Effector memory CD8-positive, alpha-beta T cell (primary cell): ENCODE data around the gene GAB2.
"Not testable (repeated sequence)": the region's sequence is repeated elsewhere in the genome, so short reads cannot be mapped to it uniquely, and the experiment has no call there.

Experiments used
- ATAC-seq: fragments of 150-1000 bp; cut with Tn5 transposase; replicated peaks from 2 replicates; pipeline ENCODE4 v1.10.0; 2021; ENCODE audit warnings: mild to moderate bottlenecking, moderate library complexity
- DNase-seq, 3 experiments: peaks; one replicate each; pipeline ENCODE4 v3.0.0; 2021
- H3K27ac Mint-ChIP-seq, 2 donors: one replicate each; pipeline ENCODE4 v1.8.0; 2022; ENCODE audit warnings: mild to moderate bottlenecking in 2 of 2, mixed read lengths in 2 of 2, moderate library complexity in 2 of 2
- H3K27me3 Mint-ChIP-seq, 2 donors: one replicate each; pipeline ENCODE4 v1.8.0; 2022; ENCODE audit warnings: mixed read lengths in 2 of 2
- H3K36me3 Mint-ChIP-seq: one replicate; pipeline ENCODE4 v1.8.0; 2022; ENCODE audit warnings: mild to moderate bottlenecking, moderate library complexity, mixed read lengths; ENCODE audit not compliant: insufficient read depth
- H3K4me1 Mint-ChIP-seq, 2 donors: one replicate each; pipeline ENCODE4 v1.8.0; 2022; ENCODE audit warnings: low read depth in 2 of 2, mixed read lengths in 2 of 2
- H3K4me3 Mint-ChIP-seq, 2 donors: one replicate each; pipeline ENCODE4 v1.8.0; 2022; ENCODE audit warnings: mild to moderate bottlenecking in 2 of 2, mixed read lengths in 2 of 2, moderate library complexity in 2 of 2
- H3K9me3 Mint-ChIP-seq, 2 donors: one replicate each; pipeline ENCODE4 v1.8.0; 2022; ENCODE audit warnings: mixed read lengths in 2 of 2

The GAB2 gene

DNA sequence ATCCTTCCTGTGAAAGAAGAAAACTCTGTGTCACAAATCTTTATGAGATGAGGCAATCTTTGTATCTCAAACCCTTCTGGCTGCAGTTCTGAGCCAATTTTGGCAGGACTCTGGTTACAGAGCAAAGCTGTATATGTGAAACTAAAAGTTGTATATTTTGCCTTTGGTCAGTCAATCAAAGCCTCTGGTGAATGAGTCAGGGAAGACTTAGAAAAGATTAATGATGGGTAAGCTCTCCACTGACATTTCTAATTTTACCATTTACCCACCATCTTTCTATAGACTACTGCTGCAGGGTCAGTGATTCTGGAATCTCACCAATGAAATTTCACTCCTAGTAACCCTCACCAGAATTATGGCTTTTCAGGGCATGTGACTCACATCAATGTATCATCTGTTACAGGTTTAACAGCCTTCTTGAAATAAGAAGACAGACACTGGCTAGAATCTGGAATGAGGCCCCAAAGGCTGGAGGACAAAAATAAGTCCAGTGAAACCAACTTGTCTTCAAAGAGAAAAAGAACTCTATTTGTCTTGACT lies 185.6 kb downstream of the GAB2 start:
- ATAC-seq: no peak
- DNase-seq: no peak
- Mint-ChIP-seq H3K9me3 (peaks cover 0 to 2% of the 10 kb centered on the region in 2 donors), H3K4me3 (no peak overlapping the region), H3K4me1 (no peaks in the 10 kb centered on the region), H3K36me3 (peaks cover 5% of the 10 kb centered on the region), H3K27me3 (peaks cover 2 to 3% of the 10 kb centered on the region in 2 donors), H3K27ac (no peak overlapping the region)

DNA sequence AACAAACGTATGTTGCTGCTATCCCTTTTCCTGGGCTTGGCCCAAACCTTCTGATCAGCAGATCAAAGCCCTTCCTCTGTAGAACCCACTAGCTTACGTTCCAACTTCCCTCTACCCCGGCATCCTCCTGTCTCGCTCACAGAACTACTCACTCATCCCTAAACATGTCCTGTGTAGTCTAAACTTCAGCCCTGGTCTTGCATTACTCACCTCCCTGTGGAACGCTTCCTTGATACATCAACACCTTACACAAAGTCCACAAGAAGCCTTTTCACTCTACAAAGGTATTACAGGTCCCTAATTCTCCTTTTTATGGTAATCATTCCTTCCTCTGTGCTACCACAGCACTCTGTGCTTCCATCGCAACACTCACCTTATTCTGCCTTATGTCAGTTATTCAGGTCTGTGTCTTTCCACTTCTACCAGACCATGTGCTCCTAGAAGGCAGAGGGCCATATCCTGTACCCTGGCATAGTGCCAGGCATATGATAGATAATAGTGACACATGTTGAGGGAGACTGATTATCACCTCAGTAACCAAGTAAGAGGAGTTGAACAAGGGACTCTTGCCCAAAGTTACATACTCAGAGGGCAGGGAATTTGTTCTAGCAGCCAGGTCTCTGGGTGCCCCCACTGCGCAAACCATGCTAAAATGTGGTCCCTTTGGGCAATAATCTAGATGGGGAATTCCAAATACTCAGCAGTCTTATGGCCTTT lies 187.3 kb downstream of the GAB2 start:
- no peak for DNase-seq
- Mint-ChIP-seq H3K4me1 (no peaks in the 10 kb centered on the region), H3K4me3 (no peak overlapping the region), H3K27ac (peak overlapping the region in 1 of 2 donors; percentile 2), H3K9me3 (no peaks in the 10 kb centered on the region), H3K36me3 (peaks cover 5% of the 10 kb centered on the region), H3K27me3 (no peaks in the 10 kb centered on the region)
- no peak for ATAC-seq

DNA sequence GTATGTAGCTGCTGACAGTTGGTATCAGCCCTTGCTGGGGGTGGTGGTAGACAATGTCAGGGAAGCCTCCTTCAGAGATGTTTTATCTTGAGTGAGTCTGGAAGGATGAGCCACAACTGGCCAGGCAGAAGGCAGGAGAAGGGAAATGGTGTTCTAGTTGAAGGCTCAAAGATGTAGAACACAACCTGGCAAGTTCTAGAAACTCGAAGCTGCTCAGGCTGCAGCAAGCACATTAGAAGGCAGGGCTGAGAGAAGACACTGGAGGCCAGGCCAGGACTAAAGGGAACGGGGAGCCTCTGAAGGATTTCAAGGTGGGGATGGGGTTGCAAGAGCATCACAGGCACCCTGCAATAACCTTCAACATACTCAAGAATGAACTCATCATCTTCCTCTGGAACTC lies 188.5 kb downstream of the GAB2 start:
- no peaks in the 10 kb centered on the region for H3K9me3 Mint-ChIP-seq
- H3K27ac Mint-ChIP-seq: peak overlapping the region in 1 of 2 donors; percentile 18
- DNase-seq: no peak
- no peaks in the 10 kb centered on the region for H3K4me1 Mint-ChIP-seq
- no peak for ATAC-seq
- no peak overlapping the region for H3K4me3 Mint-ChIP-seq
- no peaks in the 10 kb centered on the region for H3K27me3 Mint-ChIP-seq
- H3K36me3 Mint-ChIP-seq: peaks cover 9% of the 10 kb centered on the region

DNA sequence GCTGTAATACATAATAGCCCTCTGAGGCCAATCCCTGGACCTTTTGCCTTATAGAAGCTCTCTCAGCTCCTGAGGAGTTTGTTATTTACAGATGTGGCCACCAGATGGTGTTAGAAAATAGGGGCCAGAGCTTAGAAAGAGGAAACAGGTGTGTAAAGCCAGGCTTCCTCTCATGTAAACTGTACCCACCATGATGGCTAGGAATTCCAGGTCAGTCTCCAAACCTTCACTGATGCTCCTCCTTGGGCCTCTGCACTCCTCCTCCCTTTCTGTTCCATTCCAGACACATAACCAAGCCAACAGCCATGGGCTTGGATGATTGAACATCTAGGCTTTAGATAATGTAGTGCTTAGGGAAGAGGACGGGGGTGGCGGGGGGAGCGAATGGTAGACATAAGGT lies 189.2 kb downstream of the GAB2 start:
- peak; percentile 47 for ATAC-seq
- H3K4me1 Mint-ChIP-seq: peaks cover 0 to under 1% of the 10 kb centered on the region in 2 donors
- peak in 1 of 3 experiments; percentile 6 for DNase-seq

DNA sequence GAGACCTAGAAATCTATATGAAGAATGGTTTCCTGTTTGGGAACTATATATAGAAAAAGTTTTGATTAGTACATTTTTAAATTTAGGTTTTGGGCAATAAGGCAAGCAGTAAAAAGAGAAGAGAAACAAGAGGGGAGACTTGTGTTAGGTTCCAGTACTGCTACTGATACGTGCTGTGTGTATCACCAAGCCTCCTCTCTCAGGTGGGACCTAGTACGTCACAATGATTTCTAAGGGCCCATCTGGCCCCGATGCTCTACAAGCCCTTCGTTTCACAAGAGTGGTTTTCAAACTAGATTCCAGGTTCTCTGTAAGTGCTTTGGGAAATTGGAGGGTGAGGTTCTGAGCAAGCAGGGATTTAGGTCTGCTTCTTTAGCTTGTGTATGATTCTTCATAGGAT lies 189.7 kb downstream of the GAB2 start:
- no peak overlapping the region for H3K27ac Mint-ChIP-seq
- no peaks in the 10 kb centered on the region for H3K27me3 Mint-ChIP-seq
- peaks cover 0 to 3% of the 10 kb centered on the region in 2 donors for H3K4me1 Mint-ChIP-seq
- no peaks in the 10 kb centered on the region for H3K9me3 Mint-ChIP-seq
- no peak for DNase-seq
- no peak overlapping the region for H3K4me3 Mint-ChIP-seq
- H3K36me3 Mint-ChIP-seq: peaks cover 11% of the 10 kb centered on the region
- ATAC-seq: no peak

More for the DNA sequence above, 189.2 kb downstream of the GAB2 start:
- Mint-ChIP-seq H3K27ac (peak overlapping the region in 1 of 2 donors; percentile 18), H3K4me3 (no peak overlapping the region), H3K36me3 (peaks cover 11% of the 10 kb centered on the region), H3K27me3 (no peaks in the 10 kb centered on the region), H3K9me3 (no peaks in the 10 kb centered on the region)

DNA sequence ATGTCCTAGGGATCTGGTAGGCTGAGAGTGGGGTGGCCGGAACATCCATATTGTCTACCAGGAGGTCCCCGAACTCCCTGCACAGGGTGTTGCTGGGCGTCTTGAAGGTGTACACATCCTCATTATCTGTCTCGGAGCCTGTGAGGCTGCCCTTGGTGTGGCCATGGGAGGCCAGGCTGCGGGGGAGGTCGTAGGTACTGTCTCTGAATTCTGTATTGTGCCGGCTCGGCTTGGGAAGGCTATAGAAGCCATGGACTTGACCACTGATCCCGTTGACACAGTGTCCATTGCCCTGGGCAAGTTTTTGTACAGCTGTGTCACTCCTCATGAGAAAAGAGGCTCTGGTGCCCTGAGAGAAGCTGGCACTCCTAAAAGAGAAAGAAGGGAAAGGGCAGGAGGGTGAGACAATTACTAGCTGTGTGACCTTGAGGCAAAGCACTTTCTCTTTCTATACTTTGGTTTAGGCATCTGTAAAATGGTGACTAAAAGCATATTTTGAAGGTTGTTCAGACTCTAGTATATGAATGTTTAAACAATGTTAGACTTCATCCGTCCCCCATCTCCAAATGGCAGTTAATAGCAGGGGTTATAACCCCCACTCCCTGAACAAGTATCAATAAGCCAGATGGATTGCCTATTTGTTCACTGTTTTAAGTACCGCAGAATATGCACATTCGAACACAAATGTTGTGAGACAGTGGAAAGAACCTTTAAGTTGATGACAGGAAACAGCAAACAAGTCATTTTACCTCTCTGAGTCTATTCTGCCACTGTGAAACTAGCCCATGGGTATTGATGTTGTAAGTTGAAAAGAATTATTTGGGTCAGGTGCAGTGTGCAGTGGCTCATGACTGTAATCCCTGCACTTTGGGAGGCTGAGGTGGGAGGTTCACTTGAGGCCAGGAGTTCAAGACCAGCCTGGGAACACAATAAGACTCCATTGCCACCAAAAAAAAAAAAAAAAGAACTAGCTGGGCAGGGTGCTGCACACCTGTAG lies 190.6 kb downstream of the GAB2 start:
- no peak for ATAC-seq
- no peak for DNase-seq
- peaks cover 0 to 3% of the 10 kb centered on the region in 2 donors for H3K4me1 Mint-ChIP-seq
- no peaks in the 10 kb centered on the region for H3K27me3 Mint-ChIP-seq
- no peak overlapping the region for H3K4me3 Mint-ChIP-seq
- H3K36me3 Mint-ChIP-seq: peaks cover 11% of the 10 kb centered on the region
- no peaks in the 10 kb centered on the region for H3K9me3 Mint-ChIP-seq
- H3K27ac Mint-ChIP-seq: no peak overlapping the region

DNA sequence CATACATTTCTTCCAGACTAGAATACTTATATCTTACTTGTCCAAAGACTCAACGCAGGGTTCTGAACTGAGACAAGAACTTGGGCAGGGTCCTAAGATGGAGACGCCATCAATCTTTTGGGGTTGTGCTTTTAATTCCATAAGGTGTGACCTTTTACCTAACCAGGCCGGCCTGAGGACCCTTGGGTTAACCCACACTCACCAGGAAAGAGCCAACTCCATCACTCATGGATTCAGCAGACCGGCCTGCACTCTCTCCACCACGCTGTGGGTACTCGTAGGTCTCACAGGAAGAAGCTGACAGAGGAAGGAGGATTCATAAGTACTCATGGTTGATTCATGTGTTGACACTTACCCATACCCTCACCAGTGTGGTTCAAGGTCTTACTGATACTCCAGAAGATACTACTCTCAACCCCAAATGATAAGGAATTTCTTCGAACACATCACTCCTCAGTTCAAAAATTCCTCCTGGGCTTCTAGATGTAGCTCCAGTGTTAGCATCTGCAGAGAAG lies 192.7 kb downstream of the GAB2 start:
- H3K27me3 Mint-ChIP-seq: no peaks in the 10 kb centered on the region
- H3K27ac Mint-ChIP-seq: no peak overlapping the region
- H3K4me3 Mint-ChIP-seq: no peak overlapping the region
- no peaks in the 10 kb centered on the region for H3K9me3 Mint-ChIP-seq
- ATAC-seq (no peak), DNase-seq (no peak)
- peaks cover 14% of the 10 kb centered on the region for H3K36me3 Mint-ChIP-seq
- peaks cover 0 to 3% of the 10 kb centered on the region in 2 donors for H3K4me1 Mint-ChIP-seq

DNA sequence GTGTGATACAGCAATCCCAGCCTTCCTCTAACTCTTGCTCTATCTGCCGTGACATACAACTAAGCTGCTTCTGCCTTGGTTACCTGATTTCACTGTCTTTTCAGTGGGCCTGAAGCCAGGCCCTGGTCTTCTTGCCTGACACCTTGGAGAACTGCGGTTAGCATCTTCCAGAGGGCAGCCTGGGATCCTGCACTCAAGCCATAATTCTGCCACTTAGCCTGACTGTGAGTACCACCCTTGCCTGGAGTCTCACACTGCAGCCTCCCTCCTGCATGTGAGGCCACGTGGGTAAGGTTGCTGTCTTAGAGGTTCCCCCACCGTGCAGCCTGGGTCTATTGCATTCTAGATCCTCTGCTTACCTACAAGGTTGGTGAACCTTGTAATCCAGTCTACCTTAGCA lies 193.1 kb downstream of the GAB2 start:
- no peak overlapping the region for H3K4me3 Mint-ChIP-seq
- ATAC-seq: no peak
- no peaks in the 10 kb centered on the region for H3K9me3 Mint-ChIP-seq
- H3K27me3 Mint-ChIP-seq: no peaks in the 10 kb centered on the region
- peaks cover 14% of the 10 kb centered on the region for H3K36me3 Mint-ChIP-seq
- DNase-seq: no peak
- H3K4me1 Mint-ChIP-seq: peaks cover 0 to 3% of the 10 kb centered on the region in 2 donors
- H3K27ac Mint-ChIP-seq: no peak overlapping the region

DNA sequence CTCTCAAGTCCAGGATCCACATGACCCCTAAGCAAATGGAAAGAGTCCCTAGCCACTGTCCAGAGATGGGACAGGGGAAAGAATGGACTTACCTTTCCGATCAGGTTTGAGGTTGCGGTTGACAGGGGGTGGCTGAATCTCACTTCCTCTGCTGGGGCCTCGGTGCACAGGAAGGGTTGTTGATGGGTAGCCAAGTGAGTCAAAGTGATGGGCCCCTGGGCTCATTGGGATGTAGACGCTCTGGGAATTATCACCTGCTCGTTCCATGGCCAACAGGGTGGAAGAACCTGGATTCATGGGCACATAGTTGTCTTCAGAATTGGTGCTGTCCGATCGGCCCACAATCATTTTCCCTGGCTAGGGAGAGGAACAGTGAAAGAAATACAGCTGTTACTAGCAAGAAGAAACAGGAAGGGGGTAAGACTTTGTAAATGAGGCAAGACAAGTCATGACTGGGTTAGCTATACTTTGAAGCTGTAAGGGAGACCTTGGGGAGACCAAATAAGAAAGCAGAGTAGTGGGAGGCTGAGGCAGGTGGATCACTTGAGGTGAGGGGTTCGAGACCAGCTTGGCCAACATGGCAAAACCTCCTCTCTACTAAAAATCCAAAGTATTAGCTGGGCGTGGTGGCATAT lies 194.2 kb downstream of the GAB2 start:
- DNase-seq: no peak
- H3K4me1 Mint-ChIP-seq: peaks cover 0 to 3% of the 10 kb centered on the region in 2 donors
- no peaks in the 10 kb centered on the region for H3K27me3 Mint-ChIP-seq
- H3K9me3 Mint-ChIP-seq: no peaks in the 10 kb centered on the region
- no peak overlapping the region for H3K4me3 Mint-ChIP-seq
- H3K27ac Mint-ChIP-seq: peak overlapping the region in 1 of 2 donors; percentile 20
- peaks cover 8% of the 10 kb centered on the region for H3K36me3 Mint-ChIP-seq
- no peak for ATAC-seq

DNA sequence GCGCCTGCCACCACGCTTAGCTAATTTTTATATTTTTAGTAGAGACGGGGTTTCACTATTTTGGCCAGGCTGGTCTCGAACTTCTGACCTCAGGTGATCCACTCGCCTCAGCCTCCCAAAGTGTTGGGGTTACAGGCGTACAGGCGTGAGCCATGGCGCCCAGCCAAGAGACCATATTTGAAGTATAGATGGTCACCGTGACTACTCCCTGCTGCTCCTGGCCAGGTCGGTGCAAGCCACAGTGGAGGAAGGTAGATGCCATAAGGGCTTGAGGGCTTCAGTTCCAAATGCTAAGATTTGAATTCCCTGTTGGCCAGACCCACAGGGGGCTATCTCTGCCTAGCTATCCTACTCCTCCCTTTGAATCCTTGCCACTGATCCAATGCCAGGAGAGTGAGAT lies 194.9 kb downstream of the GAB2 start:
- not testable (repeated sequence) for H3K4me1 Mint-ChIP-seq, H3K9me3 Mint-ChIP-seq, H3K36me3 Mint-ChIP-seq, DNase-seq, H3K27ac Mint-ChIP-seq, H3K27me3 Mint-ChIP-seq, ATAC-seq, H3K4me3 Mint-ChIP-seq

DNA sequence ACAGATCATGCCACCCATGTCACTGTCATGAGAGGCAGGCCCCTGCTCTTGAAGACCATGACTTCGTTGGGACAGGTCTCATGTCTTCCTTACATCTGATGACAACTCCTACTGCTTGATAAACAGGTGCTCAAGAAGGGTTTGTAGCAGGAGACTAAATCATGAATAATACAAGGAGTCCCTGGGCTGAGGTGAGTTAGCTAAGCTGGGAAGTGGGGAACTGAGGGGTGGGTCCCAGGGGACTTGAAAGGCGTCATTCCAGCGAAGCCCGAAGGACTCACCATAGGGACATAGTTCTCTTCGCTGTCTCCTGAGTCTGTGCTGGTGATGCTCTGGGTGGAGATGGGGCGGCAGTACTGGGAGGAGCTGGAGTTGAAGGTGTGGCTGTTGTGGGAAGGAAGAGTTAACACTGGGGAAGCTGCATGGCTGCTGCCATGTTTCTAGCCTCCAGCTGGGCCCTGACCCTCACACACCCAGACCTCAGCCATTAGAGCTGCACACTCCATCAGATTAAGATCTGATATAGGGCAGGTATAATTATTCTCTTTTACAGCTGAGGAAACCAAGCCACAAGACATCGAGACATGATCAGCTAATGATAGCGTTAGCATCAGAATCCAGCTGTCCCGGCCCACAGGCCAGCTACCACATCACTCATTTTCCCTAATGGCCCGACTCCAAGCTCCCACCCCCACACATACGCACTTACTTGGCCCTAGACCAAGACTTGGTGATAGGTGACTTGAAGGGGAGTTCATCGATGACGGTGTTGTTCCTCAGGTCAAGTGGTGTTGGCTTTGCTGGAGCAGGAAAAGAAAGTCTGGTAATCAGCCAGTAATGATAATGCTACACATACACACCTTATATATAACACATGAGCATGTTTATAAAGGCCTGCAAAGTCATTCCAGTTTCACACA lies 196.0 kb downstream of the GAB2 start:
- Mint-ChIP-seq H3K9me3 (no peaks in the 10 kb centered on the region), H3K36me3 (peaks cover 8% of the 10 kb centered on the region), H3K4me1 (peaks cover 0 to 5% of the 10 kb centered on the region in 2 donors), H3K27ac (no peak overlapping the region), H3K4me3 (no peak overlapping the region), H3K27me3 (no peaks in the 10 kb centered on the region)
- no peak for DNase-seq
- ATAC-seq: no peak
